Right lobe of liver (tissue), 4 donors: ENCODE results near the gene ZMYND10.

Experiments
- CTCF ChIP-seq, 4 donors: fragments of 200-600 bp in 3 of 4; fragments of 450-650 bp in 1 of 4; IDR thresholded peaks; one replicate each; pipeline versions ENCODE4 v1.5.1 to v1.8.0; 2016 to 2022; ENCODE audit warnings: antibody characterized with exemption in 4 of 4, mild to moderate bottlenecking in 2 of 4
- POLR2A ChIP-seq: fragments of 450-650 bp; IDR thresholded peaks from one replicate; pipeline ENCODE4 v1.6.1; 2017; ENCODE audit warnings: antibody characterized with exemption, mild to moderate bottlenecking
- donor health status: DM: no; HTN: no; CAD: no.
- donor health status: DM: no; HTN: no; CAD: no.
- donor health status: DM: no; HTN: yes; CAD: no.

GRCh38 chr3:50338965-50339364 lies 6.6 kb downstream of the ZMYND10 start:
- TF ChIP-seq CTCF (IDR thresholded peaks at IDR 0.05) (no peak), POLR2A (no peak)
